GM19099 (cell line): ENCODE results near the gene PRIM1.
A peak's percentile ranks its signal among the peaks of the same experiment; 100 is the strongest.

ENCODE experiments used
- POLR2A ChIP-seq: IDR thresholded peaks from 3 replicates; pipeline ENCODE4 v1.6.1; 2011; ENCODE audit warnings: low read depth; ENCODE audit not compliant: insufficient read length; ENCODE audit errors: extremely low read depth

The PRIM1 gene

GRCh38 chr12:56751712-56752598 lies at the start of gene PRIM1:
Gene PRIM1, minus strand, starts transcription at chr12:56752323. Its CDS starts 25 bp downstream, at chr12:56752298.
- peak; percentile 80 for TF ChIP-seq POLR2A

DNA sequence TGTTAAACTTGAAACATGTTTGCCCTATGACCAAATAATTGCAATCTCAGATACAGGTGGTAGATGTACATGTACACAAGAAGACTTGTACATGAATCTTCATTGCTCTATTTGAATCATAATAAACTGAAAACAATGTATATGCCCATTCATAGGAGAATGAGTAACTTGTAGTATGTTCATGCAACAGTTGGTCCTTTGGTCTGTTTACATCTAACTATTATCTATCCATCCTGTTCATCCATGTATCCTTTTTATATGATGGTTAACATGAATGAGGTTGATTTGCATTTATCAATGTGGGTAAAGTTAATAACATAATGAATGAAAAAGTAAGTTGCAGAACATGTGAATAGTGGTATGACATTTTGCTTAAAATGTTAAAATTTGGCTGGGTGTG lies 48.1 kb upstream of the PRIM1 start:
- no peak for TF ChIP-seq POLR2A

DNA sequence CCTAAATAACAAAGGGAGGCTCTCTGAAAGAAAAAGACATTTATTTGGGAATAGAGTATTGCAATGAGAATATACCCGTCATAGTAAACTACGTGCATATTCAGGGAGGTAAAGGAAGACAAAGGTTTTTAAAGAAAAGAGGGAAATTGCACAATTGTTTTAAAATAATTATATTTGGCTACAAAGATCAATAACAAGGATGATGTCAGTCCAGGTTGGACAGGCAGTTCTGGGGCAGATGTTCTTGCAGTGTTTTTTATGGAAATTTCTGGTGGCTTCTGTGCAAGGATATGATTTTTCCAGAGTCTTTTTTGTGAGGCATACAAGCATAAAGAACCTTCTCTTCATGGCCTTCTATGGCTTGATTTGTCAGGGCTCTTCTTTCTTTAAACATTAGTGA lies 40.6 kb upstream of the PRIM1 start:
- no peak for TF ChIP-seq POLR2A

- TF ChIP-seq POLR2A, result no peak
Measured at GRCh38 chr12:56787498-56787897, 35.4 kb upstream of the PRIM1 start.

DNA sequence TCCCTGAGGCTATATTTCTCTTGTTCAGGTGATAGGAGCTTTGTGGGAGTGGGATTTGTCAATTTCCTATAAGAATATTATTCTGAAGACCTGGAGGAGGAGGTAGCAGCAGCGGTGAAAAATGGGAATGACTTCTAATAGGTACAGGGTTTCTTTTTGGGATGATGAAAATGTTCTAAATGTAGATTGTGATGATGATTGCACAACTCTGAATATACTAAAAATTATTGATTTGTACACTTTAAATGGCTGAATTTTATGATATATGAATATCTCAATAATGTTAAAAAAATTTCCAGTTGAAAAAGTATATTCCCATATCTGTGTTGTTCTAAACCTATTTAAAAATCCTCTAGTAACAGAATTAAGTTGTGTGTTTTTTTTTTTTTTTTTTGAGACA lies 33.8 kb upstream of the PRIM1 start:
- no peak for TF ChIP-seq POLR2A

GRCh38 chr12:56785141-56785865 lies 33.2 kb upstream of the PRIM1 start:
- no peak for TF ChIP-seq POLR2A

DNA sequence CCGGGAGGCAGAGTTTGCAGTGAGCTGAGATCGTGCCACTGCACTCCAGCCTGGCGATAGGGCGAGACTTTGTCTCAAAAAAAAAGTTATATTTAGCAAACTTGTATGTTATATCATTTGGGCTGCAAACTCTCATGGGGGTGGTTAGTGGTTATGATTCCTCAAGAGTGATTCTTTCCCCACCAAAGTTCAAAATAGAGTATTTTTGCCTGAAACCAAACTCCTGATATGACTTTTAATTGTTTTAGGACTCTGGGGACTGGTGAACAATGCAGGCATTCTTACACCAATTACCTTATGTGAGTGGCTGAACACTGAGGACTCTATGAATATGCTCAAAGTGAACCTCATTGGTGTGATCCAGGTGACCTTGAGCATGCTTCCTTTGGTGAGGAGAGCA lies 29.6 kb upstream of the PRIM1 start:
- TF ChIP-seq POLR2A, result no peak

- TF ChIP-seq POLR2A, result no peak
Measured at GRCh38 chr12:56778756-56779155, 26.6 kb upstream of the PRIM1 start.

DNA sequence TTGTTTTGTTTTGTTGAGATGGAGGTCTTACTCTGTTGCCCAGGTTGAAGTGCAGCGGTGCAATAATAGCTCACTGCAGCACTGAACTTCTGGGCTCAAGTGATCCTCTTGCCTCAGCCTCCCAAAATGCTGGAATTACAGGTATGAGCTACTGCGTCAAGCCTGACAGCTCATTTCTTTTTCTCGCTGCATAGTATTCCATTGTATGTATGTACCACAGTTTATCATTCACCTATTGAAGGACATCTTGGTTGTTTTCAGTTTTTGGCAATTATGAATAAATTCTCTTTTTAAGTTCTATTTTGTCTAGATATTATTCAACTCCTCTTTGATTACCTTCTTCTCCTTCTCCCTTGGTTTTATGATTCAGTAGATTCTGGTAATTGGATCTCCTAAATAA lies 24.5 kb upstream of the PRIM1 start:
- TF ChIP-seq POLR2A, result no peak

- no peak for TF ChIP-seq POLR2A
Measured at GRCh38 chr12:56775638-56776037, 23.5 kb upstream of the PRIM1 start.

DNA sequence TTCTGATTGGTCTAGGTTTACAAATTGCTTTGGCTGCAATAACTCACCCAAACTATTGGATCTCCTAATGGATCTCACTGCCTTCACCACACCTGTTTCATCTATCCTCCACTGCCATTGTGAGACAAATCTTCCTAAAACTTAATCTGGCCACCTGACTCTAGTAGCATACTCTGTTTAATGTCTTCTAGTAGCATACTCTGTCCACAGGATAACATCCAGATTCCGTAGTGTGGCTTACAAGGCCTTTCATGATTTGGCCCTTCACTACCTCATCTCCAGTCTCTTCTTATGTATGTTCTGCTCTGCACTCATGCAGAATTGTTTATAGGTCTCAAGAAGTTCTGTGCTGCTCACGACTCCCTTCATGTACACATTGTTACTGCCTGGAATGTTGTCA lies 21.0 kb upstream of the PRIM1 start:
- TF ChIP-seq POLR2A, result no peak

DNA sequence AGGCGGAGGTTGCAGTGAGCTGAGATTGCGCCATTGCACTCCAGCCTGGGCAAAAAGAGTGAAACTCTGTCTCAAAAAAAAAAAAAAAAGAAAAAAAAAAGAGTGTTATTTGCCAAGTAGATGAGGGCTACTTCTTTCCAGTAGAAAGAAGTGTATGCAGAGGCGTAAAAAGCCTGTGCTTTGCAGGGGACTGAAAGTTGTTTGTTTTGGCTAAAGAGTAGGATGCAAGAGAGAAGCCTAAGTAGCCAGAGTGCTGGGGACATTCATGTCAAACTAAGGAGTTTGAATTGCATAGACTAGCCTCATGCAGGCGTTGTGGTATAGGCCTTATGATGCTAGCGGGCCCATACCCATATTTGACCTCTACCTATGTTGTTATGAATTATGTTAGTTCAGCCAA lies 20.5 kb upstream of the PRIM1 start:
- no peak for TF ChIP-seq POLR2A

GRCh38 chr12:56769868-56770267 lies 17.7 kb upstream of the PRIM1 start:
- no peak for TF ChIP-seq POLR2A

- TF ChIP-seq POLR2A, result no peak
Measured at GRCh38 chr12:56768424-56768823, 16.3 kb upstream of the PRIM1 start.

DNA sequence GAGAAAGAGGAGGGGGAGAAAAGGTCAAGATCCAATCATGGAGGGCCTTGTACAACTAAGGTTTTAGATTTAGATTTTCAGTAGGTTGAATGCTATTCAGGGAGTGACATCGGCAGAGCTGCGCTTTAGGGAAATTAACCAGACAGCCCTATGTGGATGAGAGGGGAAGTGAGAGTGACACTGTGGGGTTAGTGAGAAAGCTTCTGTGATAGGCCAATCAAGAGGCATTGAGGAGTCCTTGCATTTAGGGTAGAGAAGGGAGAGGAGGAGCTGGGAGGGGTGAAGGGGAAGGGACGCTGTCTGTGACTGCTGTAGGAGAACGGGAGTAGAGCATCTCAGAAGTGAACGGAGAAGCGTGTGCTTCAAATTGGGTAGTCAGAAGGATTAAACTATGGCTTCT lies 14.4 kb upstream of the PRIM1 start:
- TF ChIP-seq POLR2A, result no peak
